Activated naive CD4-positive, alpha-beta T cell treated with anti-CD3 and anti-CD28 coated beads, Interleukin-2, amount 10 ng/mL, durations not matched to agents 5 hours and 36 hours (primary cell): ENCODE measurements around the gene NRBP1. TPM values are rescaled to one million over a fixed set of nuclear protein-coding genes. Genes with fewer than 3 reads are reported as not detected.

Experiments used
- total RNA-seq, 2 experiments: library from RNA; stranded (reverse); gene quantifications; one replicate each; pipeline ENCODE4 v1.2.3, GENCODE V29; 2021

NRBP1 gene
- total RNA-seq, result 10 to 100 TPM; 74.0 to 74.8 TPM

DNA sequence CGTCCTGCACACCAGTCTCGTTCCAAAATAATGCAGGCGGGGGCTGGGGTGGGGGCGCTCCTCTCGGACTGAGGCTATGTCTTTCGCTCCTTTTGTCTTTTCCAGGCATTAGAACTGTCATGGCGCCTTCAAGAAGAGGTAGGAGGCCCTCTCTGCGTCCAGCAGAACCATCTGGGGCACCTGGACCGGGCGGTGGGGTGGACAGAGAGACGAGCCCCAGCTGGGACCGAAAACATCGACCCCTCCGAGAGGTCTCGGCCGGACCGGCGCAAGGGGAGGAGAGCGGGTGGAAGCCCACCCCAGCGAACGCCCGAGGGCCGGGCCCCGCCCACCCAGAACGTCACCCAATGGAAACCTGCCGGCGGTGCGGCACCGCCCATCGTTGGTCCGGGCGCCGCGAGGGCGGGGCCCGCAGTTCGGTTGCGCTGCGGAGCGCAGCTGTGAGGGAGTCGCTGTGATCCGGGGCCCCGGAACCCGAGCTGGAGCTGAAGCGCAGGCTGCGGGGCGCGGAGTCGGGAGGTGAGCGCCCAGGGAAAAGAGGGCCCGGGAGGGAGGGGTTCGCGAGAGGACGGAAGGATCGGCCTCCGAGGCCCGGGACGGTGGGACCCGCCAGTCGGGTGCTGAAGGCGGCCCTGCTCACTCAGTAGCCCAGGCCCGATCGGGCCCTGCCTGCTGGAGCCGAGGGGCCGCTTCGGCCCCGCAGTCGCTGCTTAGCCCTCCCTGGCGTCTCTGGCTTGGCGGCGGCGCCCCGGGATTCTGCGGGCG is at the start of gene NRBP1:
NRBP1 (plus strand) TSS at position 419 of the 765 bp plus-strand sequence. CDS start 4,643 bp downstream, outside the sequence.

DNA sequence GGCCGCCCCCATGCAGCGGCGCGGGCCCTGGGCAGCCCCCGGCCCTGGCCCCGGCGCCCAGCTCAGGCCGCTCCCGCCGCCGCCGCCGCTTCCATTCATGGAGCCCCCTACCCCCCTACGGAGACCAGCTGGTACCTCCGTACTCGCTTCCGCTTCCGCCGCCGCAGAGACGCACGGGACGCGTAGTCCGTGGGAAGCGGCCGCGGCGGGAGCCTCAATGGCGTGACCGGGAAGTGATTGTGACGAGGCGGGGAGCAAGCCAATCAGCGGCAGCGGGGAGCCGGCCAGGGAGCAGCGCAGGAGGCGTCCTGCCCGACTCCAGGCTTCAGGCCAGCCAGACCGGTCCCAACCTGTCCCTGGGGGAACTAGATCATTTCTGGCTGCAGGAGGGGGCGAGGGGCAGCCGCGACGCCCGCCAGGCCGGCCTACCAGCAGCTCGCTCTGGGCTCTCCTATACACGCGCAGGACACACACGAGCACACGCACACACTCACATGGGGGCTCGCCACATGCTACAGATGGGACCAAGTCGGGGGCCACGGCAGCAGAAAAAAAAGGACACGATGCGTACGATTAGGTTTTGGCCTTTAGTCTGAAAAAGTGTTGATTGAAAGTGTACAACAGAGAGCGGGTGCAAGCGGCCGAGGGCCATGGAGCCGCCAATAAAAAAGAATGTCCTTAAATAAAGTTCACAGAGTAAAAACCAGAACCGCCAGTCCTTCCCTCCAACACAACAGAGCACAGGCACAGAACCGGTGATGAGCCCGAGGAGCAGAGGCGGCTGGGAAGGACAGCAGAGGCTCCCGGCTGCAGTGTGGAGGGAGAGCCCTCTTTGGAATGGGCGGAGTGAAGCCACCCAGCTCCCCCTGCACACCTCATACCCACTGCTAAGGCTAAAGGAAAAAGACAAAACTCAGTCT is 47.5 kb upstream of the NRBP1 start, which contains the start of gene ZNF513:
ZNF513 (minus strand) TSS at position 109 of the 920 bp plus-strand sequence. CDS start 208 bp downstream, outside the sequence.

DNA sequence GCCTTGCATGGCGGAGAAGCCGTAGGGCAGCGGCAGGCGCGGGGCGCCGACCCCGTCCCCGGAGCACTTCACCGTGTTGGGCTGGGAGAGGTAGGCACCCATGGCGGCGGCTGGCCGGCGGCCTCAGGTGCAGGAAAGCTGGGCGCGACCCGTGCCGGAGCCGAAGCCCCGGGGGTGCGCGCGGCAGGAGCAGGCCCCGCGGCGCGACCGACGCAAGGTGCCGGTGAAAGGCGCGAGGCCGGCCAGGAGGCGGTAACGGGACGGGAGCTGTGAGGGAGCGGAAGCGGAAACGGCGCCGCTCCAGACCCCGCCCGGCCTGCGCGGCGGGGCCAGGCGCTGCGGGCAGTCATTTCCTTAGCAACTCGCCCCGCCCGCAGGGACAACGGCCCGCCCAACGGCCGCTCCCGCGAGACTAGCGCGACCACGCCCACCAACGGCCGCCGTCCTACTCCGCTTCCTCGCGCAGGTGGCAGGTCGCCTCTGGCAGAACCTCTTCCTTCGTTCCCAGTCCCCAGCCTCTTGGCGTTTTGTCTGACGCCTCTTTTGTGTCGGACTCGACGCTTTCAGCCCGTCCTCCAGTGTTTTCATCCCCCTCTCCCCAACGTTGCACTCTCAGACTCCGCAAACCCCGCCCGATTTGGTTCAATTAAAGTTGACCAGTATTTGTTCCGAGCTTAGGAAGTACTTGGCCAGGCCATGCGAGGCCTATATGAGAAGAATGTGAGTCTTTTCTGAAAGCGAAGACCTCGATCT is 18.9 kb upstream of the NRBP1 start, which contains the start of gene PPM1G:
PPM1G (minus strand) TSS at position 271 of the 753 bp plus-strand sequence; CDS start at position 102, 169 bp downstream.

DNA sequence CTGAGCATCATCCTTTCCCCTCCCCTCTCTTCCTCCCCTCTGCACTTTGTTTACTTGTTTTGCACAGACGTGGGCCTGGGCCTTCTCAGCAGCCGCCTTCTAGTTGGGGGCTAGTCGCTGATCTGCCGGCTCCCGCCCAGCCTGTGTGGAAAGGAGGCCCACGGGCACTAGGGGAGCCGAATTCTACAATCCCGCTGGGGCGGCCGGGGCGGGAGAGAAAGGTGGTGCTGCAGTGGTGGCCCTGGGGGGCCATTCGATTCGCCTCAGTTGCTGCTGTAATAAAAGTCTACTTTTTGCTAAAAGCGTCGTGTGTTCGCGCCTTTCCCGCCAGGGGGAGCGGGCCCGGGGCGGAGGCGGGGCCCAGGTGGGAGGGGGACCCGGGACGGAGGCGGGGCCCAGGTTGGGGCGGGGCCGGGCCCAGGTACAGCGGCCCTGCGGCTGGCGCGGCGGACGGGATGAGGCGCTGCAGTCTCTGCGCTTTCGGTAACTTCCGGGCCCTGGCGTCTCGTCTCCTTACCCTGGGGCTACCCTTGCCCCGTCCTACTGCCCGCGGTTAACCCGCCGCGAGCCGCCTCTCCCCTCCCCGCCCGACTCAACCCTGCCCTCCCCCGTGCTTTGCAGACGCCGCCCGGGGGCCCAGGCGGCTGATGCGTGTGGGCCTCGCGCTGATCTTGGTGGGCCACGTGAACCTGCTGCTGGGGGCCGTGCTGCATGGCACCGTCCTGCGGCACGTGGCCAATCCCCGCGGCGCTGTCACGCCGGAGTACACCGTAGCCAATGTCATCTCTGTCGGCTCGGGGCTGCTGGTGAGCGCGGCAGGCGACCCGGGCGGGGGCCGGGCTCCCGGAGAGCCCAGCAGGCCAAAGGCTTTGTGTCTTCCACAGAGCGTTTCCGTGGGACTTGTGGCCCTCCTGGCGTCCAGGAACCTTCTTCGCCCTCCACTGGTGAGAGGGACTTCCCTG is 13.8 kb downstream of the NRBP1 start, which contains the start of gene KRTCAP3:
KRTCAP3 (plus strand) TSS at position 424 of the 962 bp plus-strand sequence; CDS start at position 456, 32 bp downstream.

DNA sequence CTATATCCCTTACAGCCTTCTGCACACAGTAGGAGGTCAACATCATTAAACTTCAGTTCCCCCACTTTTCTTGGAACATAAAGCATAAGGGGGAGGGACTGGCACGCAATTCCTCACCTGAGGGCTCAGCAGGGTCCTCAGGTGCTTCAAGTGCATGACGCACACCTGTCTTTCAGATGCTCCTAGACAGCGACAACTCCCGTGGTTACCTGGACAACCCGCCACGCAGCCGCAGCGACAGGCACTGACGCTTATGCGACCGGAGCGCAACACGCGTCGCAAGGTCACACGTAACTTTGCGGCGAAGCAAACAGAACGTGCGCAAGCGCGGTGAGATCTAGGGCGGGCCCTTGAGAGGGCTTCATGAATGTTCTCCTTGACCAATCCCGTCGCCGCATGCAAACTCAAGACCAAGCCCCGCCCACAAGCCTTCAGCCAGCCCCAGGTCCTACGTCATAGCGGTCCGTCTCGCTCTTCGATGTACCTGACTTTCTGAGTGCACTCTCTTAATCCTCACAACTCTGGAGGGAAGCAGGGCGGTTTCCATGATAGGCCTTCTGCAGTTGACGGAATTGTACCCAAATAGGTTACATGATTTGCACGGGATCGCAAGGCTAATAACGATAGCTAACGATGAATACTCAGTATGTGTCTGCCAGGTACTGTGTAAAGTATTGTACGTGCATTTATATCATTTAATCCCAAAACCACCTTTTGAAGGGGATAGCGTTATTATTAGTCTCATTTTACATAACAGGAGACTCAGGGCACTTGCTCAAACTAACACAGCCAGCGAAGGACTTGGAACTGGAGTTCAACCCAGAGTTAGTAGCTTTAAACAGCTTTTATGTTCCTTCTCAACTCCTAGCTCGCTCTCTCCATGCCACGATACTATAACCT is 61.3 kb downstream of the NRBP1 start, which contains the start of gene IFT172:
IFT172 (minus strand) TSS at position 246 of the 900 bp plus-strand sequence; CDS start at position 156, 90 bp downstream.

Other genes with a start within 250 kb of the NRBP1 start
- 10 to 100 TPM; 69.8 to 70.7 TPM for gene ATRAID, start 216.6 kb upstream of the NRBP1 start, total RNA-seq
- gene SLC5A6, start 216.4 kb upstream of the NRBP1 start, total RNA-seq, result 10 to 100 TPM; 19.7 to 21.1 TPM
- gene CAD, start 211.3 kb upstream of the NRBP1 start, total RNA-seq, result 10 to 100 TPM; 45.1 to 47.0 TPM
- under 1 TPM; 0.08 to 0.12 TPM for gene SLC30A3, start 165.6 kb upstream of the NRBP1 start, total RNA-seq
- not detected for gene DNAJC5G, start 153.2 kb upstream of the NRBP1 start, total RNA-seq
- under 1 TPM in 1 of 2 experiments, not detected in 1; 0.12 TPM for gene TRIM54, start 146.2 kb upstream of the NRBP1 start, total RNA-seq
- 1 to 10 TPM; 3.4 to 3.6 TPM for gene UCN, start 120.2 kb upstream of the NRBP1 start, total RNA-seq
- 10 to 100 TPM; 75.5 to 87.4 TPM for gene MPV17, start 105.5 kb upstream of the NRBP1 start, total RNA-seq
- gene GTF3C2, start 71.9 kb upstream of the NRBP1 start, total RNA-seq, result 10 to 100 TPM; 53.6 to 56.8 TPM
- 10 to 100 TPM; 36.7 to 38.0 TPM for gene EIF2B4, start 58.3 kb upstream of the NRBP1 start, total RNA-seq
- gene SNX17, start 58.0 kb upstream of the NRBP1 start, total RNA-seq, result 100 to 1,000 TPM; 109 to 112 TPM
- gene ZNF513, start 47.9 kb upstream of the NRBP1 start, total RNA-seq, result 10 to 100 TPM; 17.3 to 20.1 TPM
- 10 to 100 TPM; 98.2 to 98.3 TPM for gene PPM1G, start 19.0 kb upstream of the NRBP1 start, total RNA-seq
- 1 to 10 TPM; 7.1 to 7.4 TPM for gene KRTCAP3, start 13.8 kb downstream of the NRBP1 start, total RNA-seq
- gene IFT172, start 61.1 kb downstream of the NRBP1 start, total RNA-seq, result 10 to 100 TPM; 10.4 to 11.1 TPM
- under 1 TPM in 1 of 2 experiments, not detected in 1; 0.22 TPM for gene FNDC4, start 66.6 kb downstream of the NRBP1 start, total RNA-seq
- gene GCKR, start 68.2 kb downstream of the NRBP1 start, total RNA-seq, result not detected
- 10 to 100 TPM; 40.6 to 40.8 TPM for gene ZNF512, start 154.4 kb downstream of the NRBP1 start, total RNA-seq
- gene CCDC121, start 200.4 kb downstream of the NRBP1 start, total RNA-seq, result 1 to 10 TPM; 1.1 to 1.4 TPM
- gene GPN1, start 200.4 kb downstream of the NRBP1 start, total RNA-seq, result 10 to 100 TPM; 34.2 to 36.4 TPM
- 10 to 100 TPM; 35.3 to 36.0 TPM for gene SUPT7L, start 235.0 kb downstream of the NRBP1 start, total RNA-seq
- 10 to 100 TPM; 22.6 to 23.3 TPM for gene SLC4A1AP, start 235.3 kb downstream of the NRBP1 start, total RNA-seq